H1 (cell line): Measurements from ENCODE around the gene PDE9A. TPM values are rescaled to one million over a fixed set of nuclear protein-coding genes. Genes with fewer than 3 reads are reported as not detected.

ENCODE experiments used
- CHD7 ChIP-seq: fragments of 300-600 bp; sonication (generic); IDR thresholded peaks from 2 replicates; pipeline ENCODE4 v1.7.1; 2012; ENCODE audit warnings: low read length, moderate library complexity, mild to moderate bottlenecking, inconsistent platforms; ENCODE audit not compliant: insufficient replicate concordance
- EP300 ChIP-seq, 2 experiments: IDR thresholded peaks; 1 replicate in 1 of 2; 2 replicates in 1 of 2; pipeline ENCODE4 v1.6.1; 2011 to 2012; ENCODE audit warnings: low read depth in 2 of 2, low read length in 2 of 2, mild to moderate bottlenecking in 2 of 2, borderline replicate concordance in 1 of 2, inconsistent platforms in 1 of 2, moderate library complexity in 1 of 2
- SIN3A ChIP-seq, 2 experiments: IDR thresholded peaks in 1 of 2; conservative IDR thresholded peaks in 1 of 2; 2 replicates each; pipeline ENCODE4 v1.6.1; 2011 to 2012; ENCODE audit warnings: low read length in 2 of 2, improper control_type of control experiment in 1 of 2, low read depth in 1 of 2, mild to moderate bottlenecking in 1 of 2
- SRF ChIP-seq: IDR thresholded peaks from 2 replicates; pipeline ENCODE4 v1.6.1; 2011; ENCODE audit warnings: mild to moderate bottlenecking, low read depth, low read length, moderate library complexity
- YY1 ChIP-seq: IDR thresholded peaks from 2 replicates; pipeline ENCODE4 v1.6.1; 2011; ENCODE audit warnings: low read depth, mild to moderate bottlenecking, low read length
- polyA plus RNA-seq, 7 experiments: library from polyadenylated mRNA; depleted of rRNA in 3 of 7; stranded (reverse) in 5 of 7; unstranded in 2 of 7; fragments of >200 nt in 5 of 7; fragments of 200-250 nt in 2 of 7; gene quantifications; 1 replicate in 5 of 7; 2 replicates in 1 of 7; 4 replicates in 1 of 7; pipeline versions ENCODE4 v1.2.1 to v1.2.3, GENCODE V29; 2011 to 2013; ENCODE audit warnings: missing spikeins in 2 of 7, mixed read lengths in 2 of 7
- total RNA-seq: library from RNA; stranded (reverse); fragmentation: NEBNext Ultra II Directional; extraction: Animal tissue kit (Norgen Biotek cat#: 25700); gene quantifications from 2 replicates; pipeline ENCODE4 v1.2.1, GENCODE V29; 2021

PDE9A gene
- total and polyA plus RNA-seq, 2 of the 8 experiments (the other 6 are each of a cell fraction or from before 2014, with no cell fraction given) = 39.2 to 45.9 TPM

GRCh38 chr21:42650033-42650370 lies 3.4 kb upstream of the PDE9A start (continued):
- TF ChIP-seq CHD7 (no peak), SIN3A (conservative IDR thresholded peaks at IDR 0.05 in 1 of 2, IDR thresholded peaks at IDR 0.05 in 1 of 2; ENCODE audit: low read depth in 1 of 2, low read length in 2 of 2) (no peak), EP300 (IDR thresholded peaks at IDR 0.05; ENCODE audit: borderline replicate concordance in 1 of 2, low read depth in 2 of 2, low read length in 2 of 2) (no peak), YY1 (no peak), SRF (no peak)
